Right hindlimb (tissue), 1 donor: ENCODE measurements around the gene TMPRSS13.
"Not testable (repeated sequence)": the region's sequence is repeated elsewhere in the genome, so short reads cannot be mapped to it uniquely, and the experiment has no call there.

Experiments used
- DNase-seq: peaks from one replicate; pipeline ENCODE4 v3.0.0-alpha.2; 2018

TMPRSS13 gene

DNA sequence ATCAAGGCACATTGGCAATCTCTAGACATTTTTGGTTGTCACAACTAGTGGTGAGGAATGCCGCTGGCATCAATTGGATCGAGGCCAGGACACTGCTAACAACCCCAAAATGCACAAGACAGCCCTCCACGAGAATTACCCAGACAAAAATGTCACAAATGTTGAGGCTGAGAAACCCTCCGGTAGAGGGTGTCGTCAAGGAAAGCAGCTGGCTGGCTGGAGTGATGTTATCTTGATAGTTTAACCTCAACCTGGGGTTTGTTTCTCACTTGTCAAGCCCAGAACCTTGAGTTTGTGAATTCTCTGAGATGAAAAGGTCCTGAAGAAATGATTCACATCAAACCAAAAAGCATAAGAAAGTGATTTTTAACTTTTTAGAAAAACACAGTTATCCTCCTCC, 21.1 kb upstream of the TMPRSS13 start:
- DNase-seq = no peak

- no peak for DNase-seq
Measured at GRCh38 chr11:117949062-117949461, 19.9 kb upstream of the TMPRSS13 start.

- DNase-seq = not testable (repeated sequence)
Measured at GRCh38 chr11:117948466-117948865, 19.3 kb upstream of the TMPRSS13 start.

DNA sequence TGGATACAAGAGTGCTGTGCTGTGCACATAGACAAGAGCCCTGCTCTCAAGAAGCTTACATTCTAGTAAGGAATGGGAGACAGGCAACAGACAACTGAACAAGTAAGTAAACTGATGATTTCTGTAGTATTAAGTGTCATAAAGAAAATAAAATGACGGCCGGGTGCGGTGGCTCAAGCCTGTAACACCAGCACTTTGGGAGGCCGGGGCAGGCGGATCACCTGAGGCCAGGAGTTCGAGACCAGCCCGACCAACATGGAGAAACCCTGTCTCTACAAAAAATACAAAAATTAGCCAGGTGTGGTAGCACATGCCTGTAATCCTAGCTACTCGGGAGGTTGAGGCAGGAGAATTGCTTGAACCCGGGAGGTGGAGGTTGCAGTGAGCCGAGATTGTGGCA, 18.5 kb upstream of the TMPRSS13 start:
- not testable (repeated sequence) for DNase-seq

DNA sequence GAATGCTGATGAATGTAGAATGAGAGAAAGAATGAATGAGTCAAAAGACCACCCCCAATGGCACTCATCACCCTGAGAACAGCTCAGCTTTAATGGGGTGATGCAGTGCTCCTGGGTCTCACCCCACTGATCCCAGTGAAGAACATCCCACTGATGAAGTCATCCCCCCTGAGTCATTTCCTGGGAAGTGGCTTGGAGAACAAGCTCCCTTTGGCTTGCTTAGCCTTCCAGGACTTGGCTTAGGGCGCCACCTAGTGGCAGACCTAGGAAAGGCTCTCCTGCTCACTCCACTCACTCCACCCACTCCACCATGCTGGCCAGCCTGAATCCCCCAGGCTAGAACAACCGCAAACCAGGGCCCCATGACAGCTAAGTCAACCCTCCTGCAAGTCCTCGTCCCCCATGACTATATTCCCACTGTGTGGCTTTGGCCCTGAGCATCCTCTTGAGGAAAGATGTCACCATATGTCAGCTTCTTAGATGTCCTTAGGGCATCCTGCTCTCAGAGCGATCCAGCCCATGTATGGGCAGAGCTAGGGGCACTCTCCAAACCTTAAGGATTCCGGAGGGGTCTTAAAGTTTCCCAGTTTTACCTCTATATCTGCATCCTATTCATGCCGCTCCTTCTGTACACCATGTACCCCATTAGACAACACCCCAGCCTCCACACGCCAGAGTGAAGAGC, 17.8 kb upstream of the TMPRSS13 start:
- peak; percentile 92 for DNase-seq

- no peak for DNase-seq
Measured at GRCh38 chr11:117946156-117946841, 17.1 kb upstream of the TMPRSS13 start.

DNA sequence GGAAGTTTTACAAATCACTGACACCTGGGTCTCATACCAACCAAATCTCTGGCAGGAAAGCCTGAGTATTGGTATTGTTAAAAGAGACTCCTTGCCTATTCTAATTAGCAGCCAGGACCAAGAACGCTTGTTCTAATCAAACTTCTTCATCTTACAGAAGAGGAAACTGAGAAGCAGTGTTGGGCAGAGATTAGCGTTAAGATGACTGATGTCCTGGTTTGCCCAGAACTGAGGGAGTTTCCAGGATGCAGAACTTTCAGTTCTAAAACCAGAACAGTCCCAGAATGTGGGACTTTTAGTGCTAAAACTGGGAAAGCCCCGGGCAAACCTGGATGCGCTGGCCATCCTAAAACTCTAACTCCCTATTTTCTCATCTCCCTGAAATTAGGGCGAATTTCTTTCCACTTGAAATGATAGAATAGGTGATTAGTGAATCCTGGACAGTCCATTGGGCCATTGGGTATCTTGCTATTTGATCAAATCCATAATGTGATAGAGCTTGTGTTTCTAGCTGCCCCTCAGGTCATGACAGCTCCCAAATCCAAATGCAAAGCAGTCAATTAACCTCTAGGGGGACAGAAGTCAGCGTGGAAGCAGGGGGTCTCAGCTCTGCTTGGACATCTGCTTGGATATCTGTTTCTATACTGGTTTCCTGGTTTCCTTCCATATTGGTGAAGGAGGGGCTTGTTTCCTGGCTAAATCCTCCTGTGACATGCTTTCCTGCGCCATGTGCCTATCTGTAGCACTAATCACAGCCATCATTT, 16.0 kb upstream of the TMPRSS13 start:
- DNase-seq = no peak

DNA sequence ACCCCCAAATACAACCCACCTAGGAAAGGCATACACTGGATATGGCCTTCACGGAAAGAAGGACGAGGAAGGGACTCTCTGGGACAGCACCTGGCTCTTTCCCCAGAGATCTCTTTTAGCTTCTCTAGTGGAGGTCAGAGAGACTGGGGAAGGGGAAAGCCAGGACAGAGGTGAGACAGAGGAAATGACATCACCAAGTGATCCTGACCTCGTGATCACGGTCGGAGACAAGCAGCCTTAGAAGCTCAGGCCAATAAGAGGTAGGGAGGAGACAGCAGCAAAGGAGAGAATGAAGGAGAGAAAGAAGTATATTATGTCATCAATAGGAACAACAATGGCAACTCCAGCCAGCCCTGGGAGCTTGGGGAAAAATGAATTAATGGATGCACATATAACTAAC, 15.4 kb upstream of the TMPRSS13 start:
- no peak for DNase-seq

DNA sequence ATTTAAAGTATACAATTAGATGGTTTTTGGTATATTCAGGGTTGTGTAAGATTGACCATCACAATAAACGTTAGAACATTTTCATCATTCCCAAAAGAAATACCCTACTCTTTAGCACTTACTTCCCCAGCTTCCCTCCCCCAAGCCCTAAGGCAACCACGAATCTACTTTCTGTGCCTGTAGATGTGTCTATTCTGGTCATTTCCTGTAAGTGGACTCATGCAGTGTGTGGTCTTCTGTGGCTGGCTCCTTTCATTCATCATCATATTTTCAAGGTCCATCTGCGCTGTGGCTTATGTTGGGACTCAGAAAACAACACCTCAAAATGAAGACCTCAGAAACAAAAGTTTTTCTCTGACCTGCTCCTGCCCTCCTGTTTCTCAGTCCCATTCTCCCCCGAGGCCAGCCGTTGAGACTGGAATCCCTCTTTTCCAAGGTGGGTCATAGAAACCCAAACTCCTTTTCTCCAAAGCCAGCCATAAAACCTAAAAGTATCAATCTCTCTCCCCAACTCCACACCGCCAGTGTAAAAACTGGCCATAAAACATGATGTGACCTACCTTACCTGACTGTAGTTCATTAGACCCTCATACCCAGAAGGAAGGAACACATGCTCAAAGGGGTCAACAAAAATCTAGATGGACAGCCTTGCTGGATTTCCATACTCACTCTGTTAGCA, 12.9 kb upstream of the TMPRSS13 start:
- DNase-seq = no peak

- no peak for DNase-seq
Measured at GRCh38 chr11:117941163-117941707, 12.0 kb upstream of the TMPRSS13 start.

GRCh38 chr11:117940736-117941135, 11.5 kb upstream of the TMPRSS13 start:
- DNase-seq = no peak

DNA sequence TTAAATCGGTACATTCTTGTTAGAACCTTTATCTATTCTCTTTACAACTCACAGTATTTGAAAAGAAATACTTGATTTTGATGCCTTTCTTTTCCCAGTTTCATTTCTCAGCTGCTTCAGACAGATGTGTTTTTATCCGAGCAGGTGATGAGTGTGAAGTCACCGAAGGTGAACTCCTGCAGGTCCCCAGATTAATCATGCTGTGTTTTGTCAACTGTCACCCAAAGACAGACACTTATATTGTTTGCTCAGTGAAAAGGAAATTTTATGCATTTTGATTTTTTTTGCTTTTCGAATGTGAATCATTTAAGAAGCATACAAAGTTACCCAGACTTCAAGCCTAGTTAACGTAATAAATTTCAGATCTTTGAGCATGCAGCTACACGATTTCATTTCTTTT, 7.8 kb upstream of the TMPRSS13 start:
- no peak for DNase-seq

- no peak for DNase-seq
Measured at GRCh38 chr11:117934526-117935307, 5.5 kb upstream of the TMPRSS13 start.

GRCh38 chr11:117933930-117934329, 4.7 kb upstream of the TMPRSS13 start:
- no peak for DNase-seq

DNA sequence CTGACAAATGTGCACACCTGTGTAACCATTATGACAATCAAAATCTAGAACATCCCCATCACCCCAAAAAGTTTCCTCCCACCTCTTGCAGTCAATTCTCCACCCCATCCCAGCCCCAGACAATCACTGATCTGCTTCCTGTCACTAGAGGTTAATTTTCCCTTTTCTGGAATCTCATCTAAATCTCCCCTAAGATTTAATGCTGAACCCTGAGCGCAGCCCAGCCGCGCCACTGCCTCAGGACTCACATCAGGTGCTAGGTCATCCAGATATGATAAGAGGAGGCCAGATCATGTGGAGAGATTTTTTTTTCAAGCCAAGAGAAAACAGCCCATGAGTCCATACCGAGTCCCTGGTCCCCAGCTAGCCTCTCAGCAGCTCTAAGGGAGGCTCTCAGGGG, 4.3 kb upstream of the TMPRSS13 start:
- no peak for DNase-seq

DNA sequence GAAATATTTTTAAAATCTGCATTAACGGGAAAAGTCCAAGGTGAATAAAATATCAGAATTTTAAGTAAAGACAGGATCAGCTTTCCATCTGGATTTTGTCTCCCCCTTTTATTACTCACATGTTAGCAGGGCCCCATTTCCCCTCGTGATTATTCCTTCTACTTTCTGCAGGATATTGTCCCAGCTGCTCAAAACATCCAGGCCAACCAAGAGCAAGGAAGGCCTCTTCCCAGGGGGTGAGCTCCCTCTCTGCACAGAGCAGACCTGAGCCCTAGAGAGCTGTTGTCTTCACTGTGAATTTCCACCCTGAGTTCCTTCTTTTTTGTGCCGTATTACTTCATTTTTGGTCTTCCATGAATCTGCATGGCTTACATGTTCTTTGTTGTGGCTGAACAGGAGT, 3.7 kb upstream of the TMPRSS13 start:
- DNase-seq = no peak

- no peak for DNase-seq
Measured at GRCh38 chr11:117932426-117932825, 3.2 kb upstream of the TMPRSS13 start.

DNA sequence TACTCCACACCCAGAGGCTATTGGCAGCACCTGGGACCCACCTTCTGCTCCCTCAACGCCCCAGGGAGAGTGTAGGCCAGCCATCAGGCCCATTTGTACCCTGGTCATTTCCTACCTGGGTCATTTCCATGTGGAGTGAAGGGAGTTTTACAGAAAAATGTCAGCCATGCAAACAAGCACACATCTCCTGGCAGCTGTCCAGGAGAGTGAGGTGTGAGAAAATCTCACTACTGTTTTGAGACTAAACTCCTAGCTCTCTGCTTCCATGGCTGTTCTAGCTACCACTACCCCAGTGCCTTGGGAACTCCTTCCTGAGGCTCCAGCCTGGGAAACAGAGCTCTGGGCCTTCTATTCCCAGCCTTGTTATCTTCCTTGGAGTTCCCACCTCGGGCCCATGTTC, 2.8 kb upstream of the TMPRSS13 start:
- DNase-seq = no peak

- DNase-seq = no peak
Measured at GRCh38 chr11:117931331-117931950, 2.2 kb upstream of the TMPRSS13 start.

- DNase-seq = no peak
Measured at GRCh38 chr11:117930668-117931330, 1.6 kb upstream of the TMPRSS13 start.

- no peak for DNase-seq
Measured at GRCh38 chr11:117929916-117930570, 841 bp upstream of the TMPRSS13 start.
